GM19468 (cell line): ENCODE results near the gene TXNRD2.

Source experiments
- ATAC-seq: cut with Tn5 transposase; IDR thresholded peaks from one replicate; pipeline ENCODE4 v1.9.1; 2021; ENCODE audit warnings: mild to moderate bottlenecking, moderate library complexity, moderate number of reproducible peaks; ENCODE audit not compliant: unreplicated experiment; ENCODE audit errors: extremely low read depth

The TXNRD2 gene

GRCh38 chr22:19853879-19854777 lies 87.5 kb downstream of the TXNRD2 start:
- ATAC-seq, result no peak

GRCh38 chr22:19853058-19853878 lies 88.3 kb downstream of the TXNRD2 start:
- no peak for ATAC-seq

DNA sequence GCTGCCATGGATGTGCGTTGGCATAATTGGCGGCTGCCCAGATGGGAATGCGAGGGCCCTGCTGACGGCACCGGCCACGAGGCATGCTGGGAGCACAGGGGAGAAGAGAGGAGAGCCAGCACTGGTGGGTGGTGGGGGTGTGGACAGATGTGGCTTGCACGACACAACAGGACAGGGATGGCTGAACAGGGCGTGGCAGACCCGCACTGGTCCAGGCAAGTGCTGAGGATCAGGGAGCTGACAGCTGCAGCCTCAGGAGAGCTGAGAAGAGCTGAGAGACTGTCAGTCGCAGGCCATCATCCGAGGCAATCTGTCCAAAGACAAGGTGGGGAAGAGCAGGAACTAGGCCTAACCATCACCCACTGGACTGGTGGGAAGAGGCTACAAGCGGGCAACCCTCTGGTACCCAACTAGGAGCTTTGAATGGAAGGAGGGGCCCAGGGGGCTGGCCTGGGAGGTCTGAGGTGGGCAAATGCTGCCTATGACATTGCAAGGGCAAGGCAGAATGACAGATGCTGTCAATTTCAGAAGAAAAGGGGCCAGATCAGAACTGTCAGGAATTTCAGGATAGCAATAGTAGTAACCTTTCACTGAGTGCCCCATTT lies 89.3 kb downstream of the TXNRD2 start:
- no peak for ATAC-seq

DNA sequence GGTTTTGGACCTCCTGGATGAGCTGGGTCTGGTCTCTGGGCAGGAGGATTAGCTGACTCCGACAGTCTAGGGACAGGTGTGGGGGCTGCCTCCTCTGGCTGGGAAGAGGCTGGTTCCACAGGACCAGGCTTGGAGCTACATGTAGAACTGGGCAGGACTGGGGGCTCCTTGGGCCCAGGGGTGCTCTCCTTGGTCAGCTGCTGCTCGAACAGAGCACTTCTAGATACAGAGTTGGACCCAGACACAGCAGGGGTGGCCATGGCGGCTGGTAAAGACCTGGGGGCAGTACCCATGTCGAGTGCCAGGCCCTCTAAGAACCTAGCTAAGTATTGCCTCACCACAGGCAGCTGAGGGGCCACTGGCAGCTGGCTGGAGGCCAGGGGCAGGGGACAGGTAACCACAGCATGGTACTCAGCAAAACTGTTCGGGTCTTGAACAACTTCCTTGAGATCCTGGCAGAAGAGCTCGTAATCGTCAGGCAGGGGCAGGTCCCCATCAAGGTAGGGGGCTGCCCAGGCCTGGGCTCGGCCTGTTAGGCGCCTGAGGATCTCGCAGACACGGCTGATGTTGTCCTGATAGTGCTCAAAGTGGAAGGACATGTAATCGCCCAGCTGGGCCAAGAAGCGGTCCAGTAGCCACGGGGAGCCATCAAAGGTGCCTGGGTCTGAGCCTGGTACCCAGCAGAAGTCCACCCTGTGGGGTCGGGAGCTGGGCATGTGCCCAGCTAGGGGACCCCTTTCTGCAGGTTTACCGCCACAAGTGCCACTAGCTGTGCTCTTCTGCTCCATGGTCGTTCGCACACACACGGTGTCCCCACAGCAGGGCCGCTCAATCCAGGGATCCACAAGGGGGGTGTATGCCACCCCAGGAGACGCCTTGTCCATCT lies 90.1 kb downstream of the TXNRD2 start:
- no peak for ATAC-seq

GRCh38 chr22:19850763-19851109 lies 90.9 kb downstream of the TXNRD2 start:
- ATAC-seq, result no peak

- ATAC-seq, result no peak
Observed at GRCh38 chr22:19849835-19850762, 91.5 kb downstream of the TXNRD2 start.

- ATAC-seq, result no peak
Observed at GRCh38 chr22:19848298-19849224, 93.1 kb downstream of the TXNRD2 start.

DNA sequence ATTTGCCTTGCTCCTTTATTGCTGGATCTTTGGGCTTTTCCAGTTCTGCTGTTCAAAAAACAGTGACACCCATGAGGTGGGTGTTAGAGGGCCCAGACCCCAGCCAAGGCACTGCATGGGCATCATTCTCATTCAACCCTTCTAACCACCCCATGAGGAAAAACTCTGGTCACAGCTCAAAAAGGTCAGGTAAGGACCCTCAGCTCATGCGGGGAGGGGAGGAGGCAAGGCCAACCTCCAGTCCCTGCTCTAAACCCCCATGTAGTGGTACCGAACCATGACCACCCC lies 94.3 kb downstream of the TXNRD2 start:
- no peak for ATAC-seq

DNA sequence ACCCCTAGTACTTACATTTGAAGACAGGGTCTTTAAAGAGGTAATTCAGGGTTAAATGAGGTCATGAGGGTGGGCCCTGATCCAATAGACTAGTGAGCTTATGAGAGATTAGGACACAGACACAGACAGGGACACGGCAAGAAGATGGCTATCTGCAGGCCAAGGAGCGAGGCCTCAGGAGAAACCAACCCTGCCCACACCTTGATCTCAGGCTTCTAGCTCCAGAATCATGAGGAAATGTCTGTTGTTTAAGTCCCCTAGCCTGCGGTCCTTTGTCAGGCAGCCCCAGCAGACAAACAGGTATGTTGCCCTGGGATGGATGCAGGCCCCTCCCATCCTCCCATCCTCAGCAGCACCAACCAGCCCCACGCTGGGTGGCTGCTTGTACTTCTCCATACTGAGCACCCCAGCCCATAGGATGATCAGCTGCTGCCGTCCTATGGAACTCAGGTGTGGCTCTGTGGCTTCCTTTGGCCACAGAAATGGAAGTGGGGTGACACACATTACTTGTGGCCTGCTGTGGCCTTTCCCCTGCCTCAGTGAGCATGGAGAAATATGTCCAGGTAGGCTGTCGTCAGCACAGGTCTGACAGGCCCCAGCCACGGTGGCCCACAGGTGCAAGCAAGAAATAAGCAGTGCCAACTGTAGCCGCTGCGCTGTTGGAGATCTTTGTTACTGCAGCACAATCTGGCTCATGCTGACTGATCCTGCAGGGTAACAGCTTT lies 94.8 kb downstream of the TXNRD2 start:
- no peak for ATAC-seq

DNA sequence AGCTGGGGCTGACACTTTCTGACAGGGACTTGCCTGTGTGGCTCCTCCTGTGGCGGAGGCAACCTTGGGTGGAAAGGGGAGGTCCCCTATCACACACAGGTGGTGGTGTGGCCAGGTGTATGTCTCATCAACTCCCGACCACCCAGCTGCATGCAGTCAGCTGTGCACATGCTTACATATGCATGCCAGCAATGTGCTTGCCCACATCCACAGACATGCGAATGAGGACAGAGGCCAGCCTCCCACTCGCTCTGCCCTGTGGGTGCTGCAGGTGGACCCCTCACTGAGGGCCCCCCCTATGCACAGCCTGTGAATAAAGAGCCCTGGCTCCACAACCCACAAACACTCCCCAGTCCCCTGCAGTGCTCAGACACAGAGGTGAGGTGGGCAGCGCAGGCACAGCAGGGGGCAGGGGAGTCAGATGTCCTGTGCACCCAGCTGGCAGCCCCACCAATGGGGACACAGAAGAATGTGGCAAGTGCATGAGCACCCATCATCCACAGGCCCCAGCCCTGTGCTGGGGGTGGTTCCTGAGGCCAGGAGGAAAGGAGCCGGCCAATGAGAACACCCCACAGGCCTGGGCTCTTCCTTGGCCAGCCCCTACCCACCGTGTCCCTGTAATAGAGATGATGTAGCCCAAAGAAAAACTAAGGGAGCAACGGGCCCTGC lies 96.4 kb downstream of the TXNRD2 start:
- no peak for ATAC-seq

- no peak for ATAC-seq
Observed at GRCh38 chr22:19844377-19845053, 97.1 kb downstream of the TXNRD2 start.

DNA sequence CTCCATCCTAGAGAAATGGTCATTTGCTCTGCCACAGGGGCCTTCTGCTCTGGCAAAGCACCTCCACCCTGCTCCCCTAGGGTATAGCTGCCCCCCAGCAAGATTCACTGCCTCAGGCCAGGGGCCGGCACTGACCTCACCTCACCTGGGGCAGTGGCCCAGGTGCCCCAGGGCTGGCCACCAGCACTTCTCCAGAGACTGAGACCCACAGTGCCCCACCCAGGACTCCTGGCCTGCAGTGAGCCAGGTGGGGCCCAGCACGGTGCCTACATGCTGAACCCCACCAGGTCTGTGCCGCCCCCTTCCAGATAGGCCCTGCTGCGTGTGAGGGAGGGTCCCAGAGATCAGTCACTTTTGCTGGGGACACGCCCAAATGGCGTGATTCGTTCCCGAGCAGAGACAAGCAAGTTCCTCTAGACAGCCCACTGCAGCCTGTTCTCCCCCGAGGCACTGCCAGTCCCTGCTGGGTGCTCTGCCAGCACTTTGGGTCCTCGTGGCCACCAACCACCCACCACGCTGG lies 97.7 kb downstream of the TXNRD2 start:
- no peak for ATAC-seq

- ATAC-seq, result no peak
Observed at GRCh38 chr22:19843107-19843856, 98.3 kb downstream of the TXNRD2 start.

- no peak for ATAC-seq
Observed at GRCh38 chr22:19842393-19843106, 99.1 kb downstream of the TXNRD2 start.
